HG03196 (cell line): ENCODE results near the gene MPC2.
A peak's percentile ranks its signal among the peaks of the same experiment; 100 is the strongest.
"Not testable (repeated sequence)": the region's sequence is repeated elsewhere in the genome, so short reads cannot be mapped to it uniquely, and the experiment has no call there.

Experiments
- ATAC-seq: cut with Tn5 transposase; IDR thresholded peaks from one replicate; pipeline ENCODE4 v1.9.1; 2021; ENCODE audit not compliant: unreplicated experiment

Gene MPC2

GRCh38 chr1:167909691-167910180, 27.1 kb downstream of the MPC2 start:
- no peak for ATAC-seq

GRCh38 chr1:167905671-167906070, 31.2 kb downstream of the MPC2 start:
- ATAC-seq, result no peak

GRCh38 chr1:167905182-167905581, 31.7 kb downstream of the MPC2 start:
- no peak for ATAC-seq

GRCh38 chr1:167904652-167905130, 32.2 kb downstream of the MPC2 start:
- no peak for ATAC-seq

GRCh38 chr1:167900907-167901306, 36.0 kb downstream of the MPC2 start:
- no peak for ATAC-seq

GRCh38 chr1:167899253-167899681, 37.6 kb downstream of the MPC2 start:
- ATAC-seq, result peak; percentile 93

- ATAC-seq, result no peak
Measured at GRCh38 chr1:167898578-167899222, 38.2 kb downstream of the MPC2 start.

GRCh38 chr1:167893798-167894197, 43.1 kb downstream of the MPC2 start:
- no peak for ATAC-seq

- no peak for ATAC-seq
Measured at GRCh38 chr1:167890400-167890799, 46.5 kb downstream of the MPC2 start.

- ATAC-seq, result not testable (repeated sequence)
Measured at GRCh38 chr1:167887187-167887586, 49.7 kb downstream of the MPC2 start.

GRCh38 chr1:167882376-167882775, 54.5 kb downstream of the MPC2 start:
- ATAC-seq, result no peak

- ATAC-seq, result no peak
Measured at GRCh38 chr1:167881786-167882185, 55.1 kb downstream of the MPC2 start.

GRCh38 chr1:167881069-167881468, 55.8 kb downstream of the MPC2 start:
- ATAC-seq, result no peak

- no peak for ATAC-seq
Measured at GRCh38 chr1:167880580-167881021, 56.3 kb downstream of the MPC2 start.

- ATAC-seq, result no peak
Measured at GRCh38 chr1:167879508-167879907, 57.4 kb downstream of the MPC2 start.

GRCh38 chr1:167878372-167879160, 58.3 kb downstream of the MPC2 start:
- ATAC-seq, result no peak

- no peak for ATAC-seq
Measured at GRCh38 chr1:167876597-167877175, 60.2 kb downstream of the MPC2 start.

GRCh38 chr1:167871331-167871730, 65.5 kb downstream of the MPC2 start:
- no peak for ATAC-seq

GRCh38 chr1:167869157-167870001, 67.5 kb downstream of the MPC2 start:
- ATAC-seq, result not testable (repeated sequence)

GRCh38 chr1:167866739-167867414, 70.0 kb downstream of the MPC2 start:
- ATAC-seq, result not testable (repeated sequence)
